ENCODE results near the gene HMGN3.

GRCh38 chr6:79231101-79231500 is 3.4 kb downstream of the HMGN3 start:
- no peak for TF ChIP-seq CTCF (IDR thresholded peaks at IDR 0.05; ENCODE audit: low read length)
- no peak for TF ChIP-seq EZH2 (IDR thresholded peaks at IDR 0.05; ENCODE audit: borderline replicate concordance, low read length)
